Activated naive CD8-positive, alpha-beta T cell treated with anti-CD3 and anti-CD28 coated beads, Interleukin-2, amount 10 ng/mL, durations not matched to agents 7 days and 5 days (primary cell): ENCODE data around the gene ANKH. TPM values are rescaled to one million over a fixed set of nuclear protein-coding genes. Genes with fewer than 3 reads are reported as not detected.
"Not testable (repeated sequence)": the region's sequence is repeated elsewhere in the genome, so short reads cannot be mapped to it uniquely, and the experiment has no call there.

ENCODE experiments used
- ATAC-seq: fragments of 150-1000 bp; cut with Tn5 transposase; one replicate; pipeline ENCODE4 v1.10.0; 2021; ENCODE audit warnings: low read depth, moderate library complexity
- POLR2A ChIA-PET: fragments of 350-600 bp; sonication (Branson Sonifier 250); formaldehyde crosslinking; loops from one replicate; lab custom pipeline; 2021; ENCODE audit warnings: antibody characterized with exemption; lab: Charles Lee
- DNase-seq: peaks from one replicate; pipeline ENCODE4 v3.0.0; 2021
- H3K27ac Mint-ChIP-seq: one replicate; pipeline ENCODE4 v1.8.0; 2022; ENCODE audit warnings: mild to moderate bottlenecking, mixed read lengths
- H3K27me3 Mint-ChIP-seq: one replicate; pipeline ENCODE4 v1.8.0; 2022; ENCODE audit warnings: mild to moderate bottlenecking, moderate library complexity, mixed read lengths
- H3K36me3 Mint-ChIP-seq: one replicate; pipeline ENCODE4 v1.8.0; 2021; ENCODE audit warnings: mild to moderate bottlenecking, mixed read lengths
- H3K4me1 Mint-ChIP-seq: one replicate; pipeline ENCODE4 v1.8.0; 2021; ENCODE audit warnings: mixed read lengths
- H3K4me3 Mint-ChIP-seq: one replicate; pipeline ENCODE4 v1.8.0; 2022; ENCODE audit warnings: mild to moderate bottlenecking, moderate library complexity, mixed read lengths
- H3K9me3 Mint-ChIP-seq: one replicate; pipeline ENCODE4 v1.8.0; 2021; ENCODE audit warnings: mixed read lengths
- total RNA-seq, 2 experiments: library from RNA; stranded (reverse); gene quantifications; one replicate each; pipeline ENCODE4 v1.2.3, GENCODE V29; 2021

The ANKH gene
- total RNA-seq, 2 experiments from 2014 or later: 52.4 to 55.5 TPM

GRCh38 chr5:14821100-14821845 is 50.3 kb downstream of the ANKH start:
- peaks cover 14% of the 10 kb centered on the region for H3K4me1 Mint-ChIP-seq
- H3K9me3 Mint-ChIP-seq: no peaks in the 10 kb centered on the region
- POLR2A ChIA-PET: no interaction called here
- no peak overlapping the region for H3K4me3 Mint-ChIP-seq
- DNase-seq (no peak), ATAC-seq (no peak)
- H3K27ac Mint-ChIP-seq: no peak overlapping the region
- H3K36me3 Mint-ChIP-seq: peaks cover 7% of the 10 kb centered on the region
- no peaks in the 10 kb centered on the region for H3K27me3 Mint-ChIP-seq

- Mint-ChIP-seq H3K9me3 (no peaks in the 10 kb centered on the region), H3K36me3 (peaks cover 7% of the 10 kb centered on the region), H3K4me1 (peaks cover 15% of the 10 kb centered on the region), H3K27ac (no peak overlapping the region), H3K4me3 (no peak overlapping the region), H3K27me3 (no peaks in the 10 kb centered on the region)
- ATAC-seq (no peak), DNase-seq (no peak)
- POLR2A ChIA-PET: no interaction called here
Observed at GRCh38 chr5:14818931-14819790, 52.4 kb downstream of the ANKH start.

- H3K27me3 Mint-ChIP-seq, ATAC-seq, H3K9me3 Mint-ChIP-seq, DNase-seq, H3K27ac Mint-ChIP-seq, H3K4me3 Mint-ChIP-seq, H3K36me3 Mint-ChIP-seq, POLR2A ChIA-PET: not testable (repeated sequence)
- peaks cover 23% of the 10 kb centered on the region for H3K4me1 Mint-ChIP-seq
Observed at GRCh38 chr5:14817762-14818136, 53.8 kb downstream of the ANKH start.

- no peak overlapping the region for H3K27ac Mint-ChIP-seq
- H3K36me3 Mint-ChIP-seq: peaks cover 10% of the 10 kb centered on the region
- DNase-seq: no peak
- peaks cover 27% of the 10 kb centered on the region for H3K4me1 Mint-ChIP-seq
- POLR2A ChIA-PET: no interaction called here
- ATAC-seq: no peak
- no peak overlapping the region for H3K4me3 Mint-ChIP-seq
- H3K9me3 Mint-ChIP-seq: no peaks in the 10 kb centered on the region
- H3K27me3 Mint-ChIP-seq: no peaks in the 10 kb centered on the region
Observed at GRCh38 chr5:14816999-14817761, 54.4 kb downstream of the ANKH start.

GRCh38 chr5:14816374-14816998 is 55.1 kb downstream of the ANKH start:
- Mint-ChIP-seq H3K4me1 (peaks cover 26% of the 10 kb centered on the region), H3K9me3 (no peaks in the 10 kb centered on the region), H3K27ac (no peak overlapping the region), H3K36me3 (peaks cover 10% of the 10 kb centered on the region), H3K4me3 (no peak overlapping the region), H3K27me3 (no peaks in the 10 kb centered on the region)
- DNase-seq (no peak), ATAC-seq (no peak)
- POLR2A ChIA-PET: no interaction called here

GRCh38 chr5:14813747-14814146 is 57.8 kb downstream of the ANKH start:
- Mint-ChIP-seq H3K4me3 (no peak overlapping the region), H3K27me3 (no peaks in the 10 kb centered on the region), H3K27ac (no peak overlapping the region), H3K9me3 (no peaks in the 10 kb centered on the region), H3K4me1 (peaks cover 37% of the 10 kb centered on the region), H3K36me3 (peaks cover 5% of the 10 kb centered on the region)
- ATAC-seq (no peak), DNase-seq (no peak)
- POLR2A ChIA-PET: no interaction called here

GRCh38 chr5:14812166-14812565 is 59.4 kb downstream of the ANKH start:
- no peak overlapping the region for H3K27ac Mint-ChIP-seq
- peaks cover 5% of the 10 kb centered on the region for H3K36me3 Mint-ChIP-seq
- H3K4me1 Mint-ChIP-seq: peaks cover 30% of the 10 kb centered on the region
- ATAC-seq: no peak
- no peak for DNase-seq
- no peaks in the 10 kb centered on the region for H3K9me3 Mint-ChIP-seq
- no peaks in the 10 kb centered on the region for H3K27me3 Mint-ChIP-seq
- POLR2A ChIA-PET: no interaction called here
- H3K4me3 Mint-ChIP-seq: no peak overlapping the region

- ATAC-seq: no peak
Observed at GRCh38 chr5:14810928-14811572, 60.5 kb downstream of the ANKH start.

GRCh38 chr5:14810282-14810681 is 61.3 kb downstream of the ANKH start:
- H3K4me3 Mint-ChIP-seq: peak overlapping the region; percentile 82
- no peak for ATAC-seq
- H3K27ac Mint-ChIP-seq: peak overlapping the region; percentile 91
- H3K27me3 Mint-ChIP-seq: no peaks in the 10 kb centered on the region
- peaks cover 5% of the 10 kb centered on the region for H3K36me3 Mint-ChIP-seq
- DNase-seq: no peak
- no peaks in the 10 kb centered on the region for H3K9me3 Mint-ChIP-seq
- peaks cover 26% of the 10 kb centered on the region for H3K4me1 Mint-ChIP-seq
- POLR2A ChIA-PET: interaction anchor here (0.7 to 1.5 kb wide), 3 partner anchors 17 to 103 kb away, joined by 3 to 5 read pairs (median 4); no protein-coding TSS in a partner anchor

More at GRCh38 chr5:14810928-14811572, 60.5 kb downstream of the ANKH start:
- Mint-ChIP-seq H3K36me3 (peaks cover 5% of the 10 kb centered on the region), H3K4me3 (peak overlapping the region; percentile 22), H3K9me3 (no peaks in the 10 kb centered on the region), H3K27me3 (no peaks in the 10 kb centered on the region), H3K4me1 (peaks cover 26% of the 10 kb centered on the region), H3K27ac (no peak overlapping the region)
- no peak for DNase-seq
- POLR2A ChIA-PET: no interaction called here

- Mint-ChIP-seq H3K36me3 (peaks cover 5% of the 10 kb centered on the region), H3K27me3 (no peaks in the 10 kb centered on the region), H3K4me3 (peak overlapping the region; percentile 82), H3K4me1 (peaks cover 26% of the 10 kb centered on the region), H3K9me3 (no peaks in the 10 kb centered on the region), H3K27ac (peak overlapping the region; percentile 91)
- DNase-seq: peak; percentile 67
- peak; percentile 98 for ATAC-seq
- POLR2A ChIA-PET: interaction anchor here (0.7 to 1.5 kb wide), 3 partner anchors 16 to 102 kb away, joined by 3 to 5 read pairs (median 4); no protein-coding TSS in a partner anchor
Observed at GRCh38 chr5:14809369-14810155, 62.0 kb downstream of the ANKH start.

- H3K36me3 Mint-ChIP-seq: peaks cover 7% of the 10 kb centered on the region
- peaks cover 17% of the 10 kb centered on the region for H3K4me1 Mint-ChIP-seq
Observed at GRCh38 chr5:14807471-14807870, 64.1 kb downstream of the ANKH start.

GRCh38 chr5:14806456-14806855 is 65.1 kb downstream of the ANKH start:
- DNase-seq: no peak
- Mint-ChIP-seq H3K4me1 (peaks cover 25% of the 10 kb centered on the region), H3K27ac (no peak overlapping the region), H3K36me3 (peaks cover 7% of the 10 kb centered on the region), H3K4me3 (no peak overlapping the region), H3K9me3 (no peaks in the 10 kb centered on the region), H3K27me3 (no peaks in the 10 kb centered on the region)
- ATAC-seq: no peak
- POLR2A ChIA-PET: interaction anchor here (0.6 kb wide), 1 partner anchor 147 kb away, joined by 4 read pairs; no protein-coding TSS in a partner anchor

More at GRCh38 chr5:14807471-14807870, 64.1 kb downstream of the ANKH start:
- Mint-ChIP-seq H3K27ac (no peak overlapping the region), H3K4me3 (no peak overlapping the region), H3K27me3 (no peaks in the 10 kb centered on the region), H3K9me3 (no peaks in the 10 kb centered on the region)
- no peak for ATAC-seq
- no peak for DNase-seq
- POLR2A ChIA-PET: no interaction called here
